Dermis blood vessel endothelial cell (primary cell): ENCODE results near the gene CISH. TPM values are rescaled to one million over a fixed set of nuclear protein-coding genes. Genes with fewer than 3 reads are reported as not detected.

Experiments
- DNase-seq: peaks from one replicate; pipeline ENCODE4 v3.0.0; 2010
- total RNA-seq: library from RNA; depleted of rRNA; stranded (reverse); fragments of >200 nt; gene quantifications from 2 replicates; pipeline ENCODE4 v1.2.3, GENCODE V29; 2014

CISH gene
- total RNA-seq, 1 donor from 2014 or later: 0.51 TPM

DNA sequence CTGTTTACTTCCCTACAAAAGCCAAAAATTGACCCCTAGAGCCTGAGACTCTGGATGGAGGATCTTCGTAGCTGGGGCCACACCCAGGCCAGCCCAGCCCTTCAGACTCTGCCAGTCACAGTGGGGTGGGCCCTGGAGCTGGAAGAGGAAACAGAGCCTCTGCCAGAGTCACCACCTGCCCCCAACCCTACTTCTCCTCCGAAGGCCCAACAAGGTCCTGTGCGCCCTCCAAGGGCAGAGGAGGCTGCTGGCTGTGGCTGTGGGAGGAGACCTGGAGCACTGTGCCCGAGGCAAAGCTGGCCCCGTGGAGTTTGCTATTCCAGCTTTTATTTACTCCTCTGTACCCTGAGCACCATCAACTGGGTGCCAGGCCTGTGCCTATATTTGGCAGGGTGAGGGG lies 19.0 kb downstream of the CISH start:
- DNase-seq: no peak

DNA sequence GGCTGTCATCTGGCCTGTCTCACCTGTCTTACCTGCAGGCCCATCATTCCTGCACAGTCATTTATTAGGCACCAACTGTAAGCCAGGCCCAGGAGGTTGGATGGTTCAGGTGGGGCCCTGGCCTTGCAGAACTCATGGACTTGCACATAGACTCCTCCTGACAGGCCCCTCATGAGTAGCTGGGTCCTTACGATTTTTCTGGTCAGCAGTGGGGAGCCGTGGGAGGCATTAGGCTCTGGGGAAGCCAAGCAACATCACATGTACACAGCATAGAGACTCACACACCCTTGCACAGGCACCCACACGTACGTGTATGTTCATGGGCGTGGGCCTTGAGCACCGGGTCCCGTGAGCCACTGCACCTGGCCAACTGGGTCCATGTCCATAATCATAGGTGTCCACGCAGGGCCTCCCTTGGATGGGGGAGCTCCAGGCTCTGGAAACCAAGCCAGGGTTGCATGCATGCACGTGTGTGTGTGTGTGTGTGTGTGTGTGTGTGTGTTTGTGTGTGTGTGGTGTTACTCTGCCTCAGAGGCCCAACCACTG lies 20.3 kb downstream of the CISH start:
- no peak for DNase-seq

DNA sequence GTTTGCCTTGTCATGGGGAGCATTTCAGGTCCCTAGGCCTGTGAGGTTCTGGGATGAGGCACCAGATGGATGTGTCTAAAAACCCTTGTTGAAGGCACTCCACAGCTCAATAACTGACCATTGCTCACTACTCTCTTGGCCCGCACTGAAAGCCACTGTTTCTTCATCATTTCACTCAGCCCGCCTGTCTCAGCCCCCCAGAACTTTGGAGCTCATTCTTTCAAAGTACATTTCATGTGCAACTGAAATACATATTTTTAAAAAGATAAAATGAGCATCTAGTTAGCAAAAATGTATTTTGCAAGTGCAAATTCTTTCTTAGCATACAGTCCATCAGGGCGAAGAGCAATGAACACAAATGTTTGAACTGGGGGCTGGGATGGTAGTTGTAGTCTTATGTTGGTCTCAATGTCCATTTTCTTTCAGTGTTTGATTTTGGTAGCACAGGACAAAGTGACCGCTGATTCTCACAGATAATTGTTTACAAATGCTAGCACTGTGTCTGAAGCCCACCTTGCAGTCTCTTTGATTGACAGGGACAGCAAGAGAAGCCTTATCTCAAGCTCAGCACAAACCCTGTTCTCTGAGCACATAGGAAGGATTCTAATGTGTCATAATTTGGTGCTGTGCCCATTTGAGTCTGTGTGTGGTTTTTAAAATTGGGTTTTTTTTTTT lies 22.7 kb downstream of the CISH start:
- no peak for DNase-seq

DNA sequence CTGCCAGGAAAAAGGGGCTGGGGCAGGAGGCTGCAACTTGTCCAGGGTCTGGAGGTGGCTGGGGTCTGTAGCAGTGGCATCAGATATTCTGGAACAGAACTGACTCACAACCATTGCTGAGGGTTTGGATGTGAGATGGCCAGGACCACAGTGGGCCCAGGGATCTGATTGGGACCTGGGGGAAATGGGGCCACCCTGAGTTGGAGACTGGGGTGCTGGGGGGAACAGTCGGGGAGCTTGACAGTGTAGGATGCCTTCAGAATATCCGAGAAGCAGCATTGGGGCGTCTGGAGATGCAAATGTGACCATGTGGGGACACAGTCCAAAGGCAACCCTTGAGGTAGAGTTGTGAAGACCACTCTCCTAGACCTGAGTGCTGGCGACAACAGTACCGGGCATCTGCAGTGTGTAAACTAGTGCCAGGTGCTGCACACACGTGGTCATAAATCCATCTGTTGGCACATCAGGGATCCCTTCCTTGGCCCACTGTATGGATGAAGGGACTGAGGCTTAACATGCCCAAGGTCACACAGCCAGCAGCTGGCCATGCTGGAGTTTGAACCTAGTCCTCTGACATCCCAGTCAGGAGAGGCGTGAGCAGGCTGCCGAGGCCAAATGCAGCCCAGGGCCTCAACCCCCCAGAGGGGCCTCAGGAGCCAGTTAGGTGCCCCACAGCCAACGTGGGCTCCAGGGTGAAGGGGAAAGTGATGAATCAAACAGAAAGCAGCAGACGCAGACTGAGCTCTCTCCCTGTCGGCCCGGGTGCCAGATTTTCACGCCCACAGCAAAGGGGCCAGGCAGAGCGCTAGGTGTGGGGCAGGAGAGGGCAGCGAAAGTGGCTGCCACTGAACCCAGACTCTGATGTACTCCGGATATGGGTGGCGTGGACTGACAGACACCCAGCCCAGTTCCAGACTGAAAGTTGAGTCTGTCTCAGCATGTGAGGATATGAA lies 23.5 kb downstream of the CISH start:
- DNase-seq: no peak

DNA sequence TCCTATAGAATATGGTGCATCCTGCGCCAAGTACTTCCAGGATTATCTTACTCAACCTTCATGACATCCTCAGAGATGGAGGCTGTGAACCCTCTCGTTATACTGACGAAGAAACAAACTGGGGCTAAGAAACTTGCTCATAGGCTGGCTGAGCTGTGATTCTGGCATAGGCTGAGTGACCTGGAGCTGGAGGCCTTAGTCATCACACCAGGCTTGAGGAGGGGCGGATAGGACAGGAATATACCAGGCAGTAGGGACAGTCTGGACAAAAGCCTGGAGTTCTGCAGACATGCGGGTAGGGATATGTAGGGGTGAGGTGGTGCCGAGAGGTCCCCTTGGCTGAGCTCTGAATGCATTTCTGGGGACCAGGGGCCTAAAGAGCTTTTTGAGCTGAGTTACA lies 24.2 kb downstream of the CISH start:
- DNase-seq: no peak

DNA sequence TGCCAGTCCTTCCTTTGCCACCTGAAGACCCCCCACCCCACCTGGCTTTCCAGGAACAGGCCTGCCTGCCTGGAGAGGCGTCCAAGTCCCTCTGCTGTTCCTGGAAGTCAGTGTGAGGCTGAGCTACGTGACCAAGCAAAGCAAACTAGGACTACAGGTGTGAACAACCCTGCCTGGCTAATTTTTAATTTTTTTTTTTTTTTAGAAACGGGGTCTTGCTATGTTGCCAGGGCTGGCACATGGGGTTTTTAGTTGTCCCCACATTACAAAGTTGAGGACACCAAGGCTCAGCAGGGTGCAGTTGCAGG lies 24.9 kb downstream of the CISH start:
- no peak for DNase-seq

DNA sequence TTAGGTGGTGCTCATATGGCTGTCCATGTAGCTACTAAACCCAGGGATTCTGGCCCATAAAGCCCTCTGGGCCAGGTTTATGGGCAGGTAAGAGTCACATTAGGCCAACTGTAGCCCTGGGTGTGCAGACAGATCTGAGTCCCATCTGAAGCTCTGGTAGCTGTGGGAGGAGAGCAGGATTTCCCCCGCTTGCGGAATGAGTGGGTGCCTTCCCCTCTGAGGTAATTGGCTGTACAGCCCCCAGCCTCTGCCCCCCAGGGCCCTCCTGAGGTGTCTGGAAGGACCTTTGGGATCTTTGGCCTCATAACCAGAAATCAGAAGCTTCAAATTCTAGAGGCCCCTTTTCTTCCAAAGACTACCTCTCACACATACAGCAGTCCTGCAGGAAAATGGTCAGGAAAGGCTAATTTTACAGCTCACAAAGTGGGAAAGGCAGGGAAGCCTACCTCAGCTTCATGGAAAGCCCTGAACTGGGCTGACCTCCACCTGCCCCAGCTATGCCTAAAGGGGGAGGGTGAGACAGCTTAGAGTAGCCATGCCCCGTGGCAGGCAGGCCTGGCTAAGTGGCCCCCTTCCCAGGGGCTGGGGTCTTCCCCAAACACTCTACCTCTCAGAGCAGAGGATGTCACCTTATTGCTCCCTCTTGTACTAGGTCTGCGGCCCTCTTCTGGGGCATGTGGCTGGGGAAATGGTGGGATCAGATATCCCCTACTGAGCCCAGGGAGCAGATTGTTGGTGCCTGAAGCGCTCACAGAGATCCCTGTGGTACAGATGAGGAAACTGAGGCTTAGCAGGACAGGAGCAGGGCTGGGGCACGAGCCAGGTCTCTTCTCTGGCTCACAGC lies 25.4 kb downstream of the CISH start:
- no peak for DNase-seq

DNA sequence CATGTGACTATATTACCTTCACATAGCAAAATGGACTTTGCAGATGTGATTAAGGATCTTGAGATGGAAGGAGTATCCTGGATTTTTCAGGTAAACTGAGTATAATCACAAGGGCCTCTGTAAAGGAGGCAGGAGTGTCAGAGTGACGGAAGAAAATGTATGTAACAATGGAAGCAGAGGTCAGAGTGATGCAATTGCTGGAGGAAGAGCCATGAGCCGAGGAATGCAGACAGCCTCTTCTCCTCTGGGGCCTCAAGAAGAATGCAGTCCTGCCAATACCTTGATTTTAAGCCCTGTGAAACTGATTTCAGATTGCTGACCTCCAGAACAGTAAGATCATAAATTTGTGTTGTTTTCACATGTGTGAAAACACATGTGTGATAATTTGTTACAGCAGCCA lies 27.2 kb downstream of the CISH start:
- DNase-seq: no peak

DNA sequence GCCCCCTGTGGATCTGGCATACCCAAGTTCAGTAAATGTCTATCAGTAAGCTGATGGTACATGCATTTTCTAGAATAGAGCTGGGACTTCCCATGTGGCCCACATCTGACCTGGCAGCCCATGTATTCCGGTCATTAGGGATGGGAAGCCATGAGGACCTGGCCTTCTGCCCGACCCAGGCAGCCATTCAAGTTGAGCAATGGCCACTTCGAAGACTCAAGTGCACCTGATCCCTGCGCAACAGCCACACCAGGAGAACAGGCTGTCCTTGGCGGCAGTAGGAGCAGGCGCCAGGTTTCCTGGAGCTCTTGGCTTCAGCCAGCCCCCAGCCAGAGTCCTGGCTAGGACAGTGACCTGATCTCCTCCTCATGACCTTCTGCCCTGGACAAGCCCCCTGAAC lies 27.7 kb downstream of the CISH start:
- no peak for DNase-seq

DNA sequence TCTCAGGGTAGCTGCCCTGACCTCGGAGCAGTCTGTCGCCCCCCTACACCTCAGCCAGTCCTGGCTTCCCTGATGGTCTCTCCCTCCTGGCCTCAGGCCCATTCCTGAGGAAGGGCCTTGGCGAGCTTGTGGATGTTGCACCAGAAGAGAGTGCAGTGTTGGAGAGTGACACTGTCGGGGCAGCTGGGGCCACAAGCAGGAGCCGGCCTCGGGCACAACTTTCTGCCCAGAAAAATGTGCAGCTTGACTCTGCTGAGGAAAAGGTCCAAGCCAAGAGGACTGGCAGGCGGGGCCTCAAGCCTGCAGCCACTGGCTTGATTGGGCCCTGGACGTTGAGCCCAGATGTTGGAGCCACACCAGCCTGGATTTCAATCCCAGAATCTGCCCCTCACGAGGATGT lies 29.5 kb downstream of the CISH start:
- no peak for DNase-seq

DNA sequence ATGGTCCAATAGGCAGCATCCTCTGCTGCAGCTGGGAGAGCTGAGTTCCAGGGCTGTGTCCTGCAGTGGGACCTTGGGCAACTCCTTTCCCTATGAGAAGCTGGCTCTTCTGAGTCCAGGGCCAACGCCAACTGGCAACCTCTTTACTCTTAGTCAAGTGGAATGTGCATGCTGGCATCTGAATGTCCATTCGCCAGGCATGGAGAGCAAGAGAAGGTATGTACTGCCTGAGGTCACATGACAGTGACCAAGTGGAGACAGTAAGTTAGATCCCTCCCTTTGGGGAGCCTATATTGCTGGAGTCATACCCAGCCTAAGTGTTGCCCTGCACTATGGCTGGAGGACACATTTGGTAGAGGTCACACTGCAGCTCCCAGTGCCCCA lies 30.1 kb downstream of the CISH start:
- DNase-seq: no peak

DNA sequence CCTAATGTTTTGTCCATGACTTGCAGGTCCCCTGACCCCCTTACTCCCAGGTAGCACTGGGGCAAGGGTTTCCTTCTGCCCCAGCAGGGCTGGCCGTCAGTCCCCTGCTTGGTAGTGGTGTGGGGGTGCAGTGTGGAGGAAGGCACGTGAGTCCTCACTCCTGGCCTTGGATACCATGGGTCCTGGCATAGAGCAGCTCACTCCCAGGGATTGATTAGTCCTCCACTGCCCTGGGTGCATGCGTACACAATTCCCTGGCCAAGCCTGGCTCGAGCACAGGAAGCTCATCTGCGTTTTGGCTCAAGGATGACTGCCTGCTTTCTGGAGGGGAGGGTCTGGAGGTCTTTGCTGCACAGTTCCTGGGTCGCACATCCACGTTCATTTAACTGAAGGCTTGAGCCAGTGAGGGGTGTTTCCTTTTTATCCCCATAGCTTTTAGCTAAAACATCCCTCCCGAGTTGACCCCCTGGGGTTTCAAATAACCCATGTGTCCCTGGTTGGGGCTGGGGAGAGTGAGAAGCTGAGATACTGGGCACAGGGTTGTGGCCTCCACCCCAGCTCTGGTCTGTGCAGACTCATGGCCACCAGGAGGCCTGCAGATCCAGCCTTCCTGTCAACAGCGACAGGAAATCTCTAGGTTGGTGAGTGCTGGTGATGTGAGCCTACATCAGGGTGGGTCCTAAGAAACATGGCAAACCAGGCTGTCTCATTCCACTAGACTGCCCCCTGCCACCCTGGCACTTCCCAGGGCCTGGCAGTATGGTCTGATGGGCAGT lies 30.7 kb downstream of the CISH start:
- peak; percentile 18 for DNase-seq

DNA sequence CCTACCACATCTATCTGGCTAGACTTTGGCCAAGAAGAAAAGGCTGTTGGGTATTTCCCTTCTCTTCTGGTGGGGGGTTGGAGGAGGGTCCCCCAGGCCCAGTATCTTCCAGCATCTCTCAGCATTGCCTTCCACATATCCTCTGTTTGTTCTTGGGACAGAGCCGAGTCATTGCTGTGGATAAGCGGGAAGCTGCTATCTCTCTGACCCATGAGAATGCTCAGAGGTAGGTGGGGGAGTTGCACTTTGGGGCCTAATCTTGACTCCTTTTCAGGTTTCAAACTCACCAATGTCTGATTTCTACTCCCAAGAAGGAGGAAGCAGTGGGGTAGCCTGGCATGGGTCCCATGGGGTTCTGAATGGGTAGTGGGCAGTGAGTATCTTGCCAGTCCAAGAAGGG lies 34.2 kb downstream of the CISH start:
- no peak for DNase-seq

DNA sequence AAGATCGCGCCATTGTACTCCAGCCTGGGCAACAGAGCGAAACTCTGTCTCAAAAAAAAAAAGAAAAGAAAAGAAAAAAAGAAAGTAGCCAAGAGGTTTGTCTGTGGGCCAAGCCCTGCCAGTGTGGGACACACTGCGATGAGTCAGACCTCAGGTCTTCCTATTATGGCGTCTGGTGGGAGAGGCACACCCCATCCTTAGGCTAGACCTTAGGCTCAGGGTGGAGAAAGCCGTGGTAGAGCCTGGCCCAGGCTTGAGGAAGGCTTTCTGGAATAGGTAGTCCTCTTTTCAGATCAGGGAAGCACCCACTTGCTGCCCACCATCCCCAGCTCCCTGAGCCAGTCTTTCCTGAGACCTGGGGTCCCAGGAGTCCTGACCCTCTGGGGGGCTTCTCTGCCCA lies 36.2 kb downstream of the CISH start:
- no peak for DNase-seq

DNA sequence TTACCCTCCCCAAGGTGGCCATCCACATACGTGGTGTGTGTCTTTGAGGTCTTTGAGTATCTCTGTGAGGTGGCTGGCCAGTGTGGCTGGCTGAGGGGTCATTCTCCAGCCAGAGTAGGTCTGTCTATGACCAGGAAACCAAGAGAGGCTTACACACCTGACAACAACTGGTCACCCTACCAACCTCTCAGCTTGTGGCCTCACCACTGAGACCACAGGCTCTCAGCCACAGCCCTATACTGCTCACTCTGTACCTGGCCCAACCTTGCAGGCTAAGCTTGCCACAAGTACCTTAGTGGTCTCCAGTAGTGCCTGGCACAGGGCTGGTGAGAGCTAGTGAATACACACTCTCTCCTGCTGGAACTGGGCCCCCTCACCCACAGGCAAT lies 37.1 kb downstream of the CISH start:
- no peak for DNase-seq

DNA sequence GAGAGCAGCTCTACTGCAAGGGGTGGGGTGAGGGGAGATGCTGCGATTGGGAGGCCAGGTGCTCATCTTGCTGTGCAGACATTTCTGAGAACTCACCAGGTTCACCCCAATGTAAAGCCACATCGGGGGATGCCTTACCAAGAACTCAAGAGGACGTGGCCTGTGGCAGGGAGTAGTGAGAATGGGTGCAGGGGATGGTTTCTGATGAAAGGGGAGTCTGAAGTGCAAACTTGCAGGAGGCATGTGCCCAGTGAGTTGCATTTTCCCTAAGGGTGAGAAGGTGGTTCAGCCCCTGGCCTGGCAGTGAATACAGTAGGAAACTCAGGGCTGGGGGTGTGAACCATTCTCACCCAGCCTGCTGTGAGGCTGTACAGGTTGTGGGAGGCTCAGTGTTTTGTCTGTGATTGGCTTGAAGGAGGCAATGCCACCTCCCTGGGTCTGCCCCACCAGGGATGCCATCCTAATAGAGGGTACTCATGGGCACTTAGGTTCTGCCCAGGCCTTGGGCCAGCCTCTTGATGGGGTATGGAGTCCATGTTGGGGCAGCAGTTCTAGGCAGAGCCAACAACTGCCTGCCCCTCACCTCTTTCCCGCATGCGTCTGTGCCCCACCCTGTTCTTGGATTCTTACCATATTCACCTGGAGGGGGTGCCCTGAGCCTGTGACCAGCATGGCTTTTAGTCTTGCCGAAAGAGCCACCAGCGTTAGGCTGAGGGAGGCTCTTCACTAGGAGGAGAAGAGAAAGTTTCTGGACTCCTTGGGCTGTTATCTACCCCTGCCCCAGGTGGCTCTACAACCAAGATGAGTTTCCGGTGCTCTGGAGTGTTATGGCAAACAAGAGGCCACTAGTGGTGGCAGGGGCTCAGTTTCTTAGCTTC lies 37.8 kb downstream of the CISH start:
- no peak for DNase-seq

DNA sequence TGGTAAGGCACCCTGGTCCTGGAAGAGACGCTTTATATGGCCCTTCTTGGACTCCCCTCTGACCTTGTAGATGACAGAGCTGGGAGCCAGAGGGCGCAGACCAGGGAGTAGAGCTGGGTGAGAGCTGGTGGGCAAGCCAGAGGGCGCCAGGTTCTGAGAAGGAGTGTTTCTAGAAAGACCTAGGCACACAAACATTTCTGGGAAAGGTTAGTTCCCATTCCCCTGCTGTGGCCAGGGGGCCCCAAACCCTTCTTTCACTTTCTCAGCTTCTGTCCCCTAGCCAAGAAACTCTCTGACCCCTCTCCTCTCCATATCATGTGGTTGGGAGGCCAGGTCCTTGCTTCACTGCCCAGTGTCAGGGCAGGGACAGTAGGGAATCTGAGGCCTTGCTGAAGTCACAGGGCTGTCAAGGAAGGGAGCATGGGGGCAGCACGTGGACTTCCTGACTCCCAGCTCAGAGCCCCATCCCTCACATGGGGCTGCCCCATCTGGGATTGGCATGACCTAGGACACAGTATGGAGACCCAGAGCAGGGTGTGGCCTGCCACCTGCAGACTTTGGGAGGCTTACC lies 38.7 kb downstream of the CISH start:
- no peak for DNase-seq

DNA sequence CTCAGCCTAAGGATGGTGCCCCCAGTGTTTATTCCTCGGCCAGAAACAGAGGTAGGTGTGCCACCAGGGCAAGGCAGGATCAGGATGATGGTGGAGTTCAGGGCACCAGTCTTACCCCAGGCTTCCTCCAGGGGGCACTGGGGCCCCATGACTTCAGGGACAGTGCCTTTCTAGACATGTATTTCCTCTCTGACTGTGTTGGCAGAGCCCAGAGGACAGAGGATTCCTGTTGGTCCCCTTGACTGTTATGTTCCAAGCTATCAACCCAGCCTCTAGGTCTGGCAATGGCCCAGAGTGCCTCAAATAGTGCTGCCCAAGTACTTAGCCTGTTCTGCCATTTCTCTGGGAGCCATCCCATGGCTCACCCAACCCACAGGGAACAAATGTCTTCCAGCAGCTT lies 39.4 kb downstream of the CISH start:
- DNase-seq: peak; percentile 82

DNA sequence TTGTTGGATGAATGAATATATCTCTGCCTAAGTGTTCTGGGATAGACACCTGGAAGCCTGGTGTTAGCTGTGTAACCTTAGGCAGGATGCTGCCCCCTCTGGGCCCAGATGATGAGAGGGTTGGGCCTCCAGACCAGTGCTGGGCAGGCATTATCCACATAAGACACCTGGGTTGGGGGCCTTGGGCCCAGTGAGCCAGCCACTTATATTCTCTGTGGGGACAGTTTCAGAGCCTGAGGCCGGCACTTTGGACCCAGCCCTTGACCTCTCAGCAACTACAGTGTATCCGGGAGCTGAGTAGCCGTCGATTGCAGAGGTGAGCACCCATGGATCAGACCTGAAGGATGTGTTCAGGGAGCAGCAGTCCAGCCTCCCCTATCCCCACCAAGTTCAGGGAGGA lies 40.1 kb downstream of the CISH start:
- DNase-seq: no peak

DNA sequence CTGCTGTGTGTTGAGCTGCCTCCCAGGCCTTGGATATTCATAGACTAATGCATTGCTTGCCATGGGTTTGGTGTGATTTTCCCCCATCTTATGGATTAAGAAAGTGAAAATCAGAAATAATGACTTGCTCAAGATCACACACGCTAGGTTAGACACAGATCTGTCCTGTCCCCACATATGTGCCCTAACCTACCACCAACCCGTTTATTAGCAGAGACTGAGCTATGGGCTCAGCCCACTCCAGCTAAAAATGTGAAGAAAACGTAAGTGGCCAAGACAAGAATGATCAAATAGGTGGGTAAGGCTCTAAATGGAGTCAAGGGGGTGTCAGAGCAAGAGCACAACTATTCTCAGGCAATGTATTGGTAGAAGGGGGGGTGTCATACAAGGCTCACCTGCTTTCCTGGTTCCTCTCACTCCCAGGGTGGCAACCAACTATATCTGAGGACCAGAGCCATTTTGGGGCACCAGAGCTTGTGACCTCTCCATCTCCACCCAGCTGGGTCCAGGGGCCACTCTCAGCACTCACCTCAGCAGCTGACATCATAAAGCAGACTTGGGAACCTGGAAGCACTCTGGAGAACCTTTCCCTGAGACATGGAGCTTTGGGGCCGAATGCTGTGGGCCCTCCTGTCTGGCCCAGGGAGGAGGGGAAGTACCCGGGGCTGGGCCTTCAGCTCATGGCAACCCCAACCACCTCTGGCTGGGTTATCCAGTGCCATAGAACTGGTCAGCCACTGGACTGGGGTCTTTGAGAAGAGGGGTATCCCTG lies 40.9 kb downstream of the CISH start:
- no peak for DNase-seq
